GM18909 (cell line): Measurements from ENCODE around the gene PDE2A.
"Not testable (repeated sequence)": the region's sequence is repeated elsewhere in the genome, so short reads cannot be mapped to it uniquely, and the experiment has no call there.

Source experiments
- ATAC-seq: cut with Tn5 transposase; IDR thresholded peaks from one replicate; pipeline ENCODE4 v1.9.1; 2021; ENCODE audit warnings: mild to moderate bottlenecking; ENCODE audit not compliant: unreplicated experiment, poor library complexity

PDE2A gene

GRCh38 chr11:72562431-72562830 is 111.8 kb downstream of the PDE2A start:
- no peak for ATAC-seq

- ATAC-seq: no peak
These were observed 112.4 kb downstream of the PDE2A start for GRCh38 chr11:72561856-72562255.

GRCh38 chr11:72560864-72561263 is 113.4 kb downstream of the PDE2A start:
- not testable (repeated sequence) for ATAC-seq

GRCh38 chr11:72556433-72556832 is 117.8 kb downstream of the PDE2A start:
- ATAC-seq: no peak

- not testable (repeated sequence) for ATAC-seq
These were observed 119.2 kb downstream of the PDE2A start for GRCh38 chr11:72555014-72555522.

GRCh38 chr11:72553706-72554105 is 120.5 kb downstream of the PDE2A start:
- ATAC-seq: no peak

GRCh38 chr11:72552399-72552910 is 121.8 kb downstream of the PDE2A start:
- no peak for ATAC-seq

- no peak for ATAC-seq
These were observed 122.7 kb downstream of the PDE2A start for GRCh38 chr11:72551571-72551970.

- no peak for ATAC-seq
These were observed 125.8 kb downstream of the PDE2A start for GRCh38 chr11:72548463-72548862.

- ATAC-seq: no peak
These were observed 127.4 kb downstream of the PDE2A start for GRCh38 chr11:72546866-72547265.

GRCh38 chr11:72544589-72544988 is 129.6 kb downstream of the PDE2A start:
- no peak for ATAC-seq

GRCh38 chr11:72543849-72544542 is 130.2 kb downstream of the PDE2A start:
- no peak for ATAC-seq

GRCh38 chr11:72541257-72541974 is 132.8 kb downstream of the PDE2A start:
- no peak for ATAC-seq

- ATAC-seq: no peak
These were observed 137.2 kb downstream of the PDE2A start for GRCh38 chr11:72537051-72537450.

GRCh38 chr11:72535194-72535547 is 139.1 kb downstream of the PDE2A start:
- ATAC-seq: no peak

- no peak for ATAC-seq
These were observed 139.6 kb downstream of the PDE2A start for GRCh38 chr11:72534371-72535193.

- no peak for ATAC-seq
These were observed 145.2 kb downstream of the PDE2A start for GRCh38 chr11:72529068-72529467.

- ATAC-seq: no peak
These were observed 146.1 kb downstream of the PDE2A start for GRCh38 chr11:72528121-72528520.
